Psoas muscle (tissue), 8 donors: ENCODE data around the gene COL18A1. TPM values are rescaled to one million over a fixed set of nuclear protein-coding genes. Genes with fewer than 3 reads are reported as not detected.
A peak's percentile ranks its signal among the peaks of the same experiment; 100 is the strongest.

ENCODE experiments used
- ATAC-seq, 4 donors: fragments of 200-7000 bp; cut with Tn5 transposase; one replicate each; pipeline ENCODE4 v1.9.1; 2020; ENCODE audit warnings: moderate library complexity in 3 of 4, mild to moderate bottlenecking in 2 of 4
- DNase-seq, 2 donors: peaks; one replicate each; pipeline ENCODE4 v3.0.0-alpha.2; 2020
- H3K27ac ChIP-seq: fragments of 200-600 bp; one replicate; pipeline ENCODE4 v1.8.0; 2022
- H3K27me3 ChIP-seq, 3 donors: fragments of 200-600 bp in 1 of 3; one replicate each; pipeline versions ENCODE4 v1.6.1 to v1.8.0; 2013 to 2022; ENCODE audit warnings: low read length in 2 of 3, mild to moderate bottlenecking in 2 of 3, moderate library complexity in 1 of 3; ENCODE audit not compliant: insufficient read depth in 3 of 3
- H3K36me3 ChIP-seq, 2 donors: fragments of 200-600 bp in 1 of 2; one replicate each; pipeline versions ENCODE4 v1.6.1 to v1.8.0; 2013 to 2022; ENCODE audit warnings: low read depth in 1 of 2, mild to moderate bottlenecking in 1 of 2, moderate library complexity in 1 of 2; ENCODE audit not compliant: insufficient read depth in 1 of 2
- H3K4me1 ChIP-seq: fragments of 200-600 bp; one replicate; pipeline ENCODE4 v1.8.0; 2022
- H3K4me3 ChIP-seq: fragments of 200-600 bp; one replicate; pipeline ENCODE4 v1.8.0; 2022; ENCODE audit warnings: mild to moderate bottlenecking
- H3K9me3 ChIP-seq: fragments of 200-600 bp; one replicate; pipeline ENCODE4 v1.8.0; 2022
- WGBS, 3 donors: extraction: QIAGEN DNeasy Blood & Tissue Kit; methylation state at CpG; one replicate each; pipeline versions ENCODE4 v1.1.6 to v1.1.7; 2013; 5-methylcytosine and 5-hydroxymethylcytosine counted together
- intact Hi-C, 2 donors: fragments of 100-400 bp; cut with DNase I; formaldehyde crosslinking; loops; one replicate each; pipeline versions ENCODE4 v1.11.0 to v1.14.2; 2022
- polyA plus RNA-seq, 3 donors: library from polyadenylated mRNA; stranded (reverse); fragments of 200-250 nt; gene quantifications; one replicate each; pipeline ENCODE4 v1.2.3, GENCODE V29; 2013
- total RNA-seq, 4 donors: library from RNA; stranded (reverse); fragmentation: NEBNext Ultra II Directional in 2 of 4; extraction: Animal tissue kit (Norgen Biotek cat#: 25700) in 2 of 4; gene quantifications; one replicate each; pipeline versions ENCODE4 v1.2.1 to v1.2.4, GENCODE V29; 2021 to 2023
- TF ChIP-seq, protein P1 (sequence below): fragments of 200-600 bp; IDR thresholded peaks from one replicate; pipeline ENCODE4 v1.8.0; 2022; ENCODE audit warnings: antibody characterized with exemption
- donor health status: healthy with polysubstance abuse.
- donor health status: DM: no; HTN: no; CAD: no; lungs with moderate emphysema.
- donor health status: Bipolar disorder and iron deficiency.
- donor health status: healthy.
- donor health status: DM: yes; HTN: yes; CAD: no.
- donor health status: DM: no; HTN: no; CAD: no.
- donor health status: DM: no; HTN: no; CAD: no.
- donor health status: DM: yes; HTN: yes; CAD: no.

COL18A1 gene
- total and polyA plus RNA-seq, 7 donors, result 4.8 to 25.3 (median 12.1) TPM

GRCh38 chr21:45383615-45384201, 21.3 kb upstream of the COL18A1 start:
- Histone ChIP-seq H3K9me3 (no peaks in the 10 kb centered on the region), H3K4me1 (peaks cover 4% of the 10 kb centered on the region), H3K27me3 (peaks cover 0 to 55% (median 14%) of the 10 kb centered on the region in 3 donors), H3K27ac (no peak overlapping the region), H3K4me3 (no peak overlapping the region), H3K36me3 (no peaks in the 10 kb centered on the region)
- ATAC-seq, result no peak
- TF ChIP-seq, protein P1, sequence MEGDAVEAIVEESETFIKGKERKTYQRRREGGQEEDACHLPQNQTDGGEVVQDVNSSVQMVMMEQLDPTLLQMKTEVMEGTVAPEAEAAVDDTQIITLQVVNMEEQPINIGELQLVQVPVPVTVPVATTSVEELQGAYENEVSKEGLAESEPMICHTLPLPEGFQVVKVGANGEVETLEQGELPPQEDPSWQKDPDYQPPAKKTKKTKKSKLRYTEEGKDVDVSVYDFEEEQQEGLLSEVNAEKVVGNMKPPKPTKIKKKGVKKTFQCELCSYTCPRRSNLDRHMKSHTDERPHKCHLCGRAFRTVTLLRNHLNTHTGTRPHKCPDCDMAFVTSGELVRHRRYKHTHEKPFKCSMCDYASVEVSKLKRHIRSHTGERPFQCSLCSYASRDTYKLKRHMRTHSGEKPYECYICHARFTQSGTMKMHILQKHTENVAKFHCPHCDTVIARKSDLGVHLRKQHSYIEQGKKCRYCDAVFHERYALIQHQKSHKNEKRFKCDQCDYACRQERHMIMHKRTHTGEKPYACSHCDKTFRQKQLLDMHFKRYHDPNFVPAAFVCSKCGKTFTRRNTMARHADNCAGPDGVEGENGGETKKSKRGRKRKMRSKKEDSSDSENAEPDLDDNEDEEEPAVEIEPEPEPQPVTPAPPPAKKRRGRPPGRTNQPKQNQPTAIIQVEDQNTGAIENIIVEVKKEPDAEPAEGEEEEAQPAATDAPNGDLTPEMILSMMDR, result no peak
- WGBS, 3 donors, result 79 to 84% (median 83%) methylated on average over 26 of the region's 26 CpGs
- intact Hi-C loops, result no loop called here
- DNase-seq, result peak; percentile 10 to 43

- intact Hi-C loops, result no loop called here
- 78 to 87% (median 80%) methylated on average over 30 of the region's 30 CpGs for WGBS, 3 donors
Measured at GRCh38 chr21:45384656-45385548, 20.1 kb upstream of the COL18A1 start.

DNA sequence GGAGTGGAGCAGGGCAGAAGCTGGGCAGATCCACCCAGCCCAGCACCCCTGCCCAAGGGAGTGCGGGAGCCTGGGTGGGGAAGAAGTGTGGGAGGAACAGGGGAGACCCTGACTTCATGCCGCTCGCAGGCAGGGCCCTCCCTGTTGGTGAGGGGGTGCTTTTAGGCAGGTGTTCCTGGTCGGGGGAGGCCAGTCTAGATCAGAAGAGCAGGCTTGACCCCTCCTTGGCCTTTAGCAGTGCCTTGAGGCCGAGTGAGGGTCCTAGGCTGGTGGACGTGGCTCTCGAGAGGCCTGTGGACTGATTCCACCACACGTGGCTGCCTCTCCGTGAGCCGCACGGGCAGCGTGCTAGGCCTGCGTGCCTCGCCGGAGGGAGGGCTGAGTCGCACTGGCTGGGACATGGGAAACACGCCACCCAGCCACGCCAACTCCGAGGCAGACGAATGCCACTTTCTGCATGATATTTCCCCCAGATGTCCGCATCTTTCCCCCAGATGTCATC, 19.4 kb upstream of the COL18A1 start:
- Histone ChIP-seq H3K36me3 (no peaks in the 10 kb centered on the region), H3K4me3 (no peak overlapping the region), H3K9me3 (no peaks in the 10 kb centered on the region), H3K4me1 (peaks cover 4% of the 10 kb centered on the region), H3K27me3 (peaks cover 0 to 53% (median 20%) of the 10 kb centered on the region in 3 donors), H3K27ac (no peak overlapping the region)
- TF ChIP-seq, protein P1, result no peak
- ATAC-seq (no peak), DNase-seq (peak; percentile 7 to 34)
- intact Hi-C loops, result no loop called here
- WGBS, 3 donors, result 88 to 94% (median 92%) methylated on average over 20 to 21 of the region's 21 CpGs

More at GRCh38 chr21:45384656-45385548, 20.1 kb upstream of the COL18A1 start:
- Histone ChIP-seq H3K9me3 (no peaks in the 10 kb centered on the region), H3K36me3 (no peaks in the 10 kb centered on the region), H3K27ac (no peak overlapping the region), H3K4me3 (no peak overlapping the region), H3K27me3 (peaks cover 0 to 53% (median 14%) of the 10 kb centered on the region in 3 donors), H3K4me1 (peaks cover 4% of the 10 kb centered on the region)
- DNase-seq (peak; percentile 6 to 42), ATAC-seq (no peak)
- TF ChIP-seq, protein P1, result no peak

GRCh38 chr21:45386336-45386727, 18.6 kb upstream of the COL18A1 start:
- ATAC-seq, result peak in 1 of 4 donors; percentile 7
- 69 to 82% (median 77%) methylated on average over 10 to 11 of the region's 11 CpGs for WGBS, 3 donors

More at GRCh38 chr21:45386336-45386727, 18.6 kb upstream of the COL18A1 start:
- peak; percentile 6 to 32 for DNase-seq
- H3K27me3 ChIP-seq, result peaks cover 0 to 53% (median 20%) of the 10 kb centered on the region in 3 donors
- peaks cover 4% of the 10 kb centered on the region for H3K4me1 ChIP-seq
- intact Hi-C loops, result no loop called here
- TF ChIP-seq, protein P1, result no peak
- H3K36me3 ChIP-seq, result no peaks in the 10 kb centered on the region
- no peak overlapping the region for H3K27ac ChIP-seq
- H3K4me3 ChIP-seq, result no peak overlapping the region
- no peaks in the 10 kb centered on the region for H3K9me3 ChIP-seq
